ENCODE data around the gene ARF5.

DNA sequence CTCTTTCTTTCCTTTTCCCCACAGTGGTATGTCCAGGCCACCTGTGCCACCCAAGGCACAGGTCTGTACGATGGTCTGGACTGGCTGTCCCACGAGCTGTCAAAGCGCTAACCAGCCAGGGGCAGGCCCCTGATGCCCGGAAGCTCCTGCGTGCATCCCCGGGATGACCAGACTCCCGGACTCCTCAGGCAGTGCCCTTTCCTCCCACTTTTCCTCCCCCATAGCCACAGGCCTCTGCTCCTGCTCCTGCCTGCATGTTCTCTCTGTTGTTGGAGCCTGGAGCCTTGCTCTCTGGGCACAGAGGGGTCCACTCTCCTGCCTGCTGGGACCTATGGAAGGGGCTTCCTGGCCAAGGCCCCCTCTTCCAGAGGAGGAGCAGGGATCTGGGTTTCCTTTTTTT, 3.0 kb downstream of the ARF5 start:
- TF ChIP-seq, protein P1, sequence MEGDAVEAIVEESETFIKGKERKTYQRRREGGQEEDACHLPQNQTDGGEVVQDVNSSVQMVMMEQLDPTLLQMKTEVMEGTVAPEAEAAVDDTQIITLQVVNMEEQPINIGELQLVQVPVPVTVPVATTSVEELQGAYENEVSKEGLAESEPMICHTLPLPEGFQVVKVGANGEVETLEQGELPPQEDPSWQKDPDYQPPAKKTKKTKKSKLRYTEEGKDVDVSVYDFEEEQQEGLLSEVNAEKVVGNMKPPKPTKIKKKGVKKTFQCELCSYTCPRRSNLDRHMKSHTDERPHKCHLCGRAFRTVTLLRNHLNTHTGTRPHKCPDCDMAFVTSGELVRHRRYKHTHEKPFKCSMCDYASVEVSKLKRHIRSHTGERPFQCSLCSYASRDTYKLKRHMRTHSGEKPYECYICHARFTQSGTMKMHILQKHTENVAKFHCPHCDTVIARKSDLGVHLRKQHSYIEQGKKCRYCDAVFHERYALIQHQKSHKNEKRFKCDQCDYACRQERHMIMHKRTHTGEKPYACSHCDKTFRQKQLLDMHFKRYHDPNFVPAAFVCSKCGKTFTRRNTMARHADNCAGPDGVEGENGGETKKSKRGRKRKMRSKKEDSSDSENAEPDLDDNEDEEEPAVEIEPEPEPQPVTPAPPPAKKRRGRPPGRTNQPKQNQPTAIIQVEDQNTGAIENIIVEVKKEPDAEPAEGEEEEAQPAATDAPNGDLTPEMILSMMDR (IDR thresholded peaks at IDR 0.05 in 4 of 5, conservative IDR thresholded peaks at IDR 0.05 in 1 of 5): no peak
- TF ChIP-seq POLR2A (IDR thresholded peaks at IDR 0.05): no peak
